T-helper 1 cell (primary cell): ENCODE results near the gene C5.
"Not testable (repeated sequence)": the region's sequence is repeated elsewhere in the genome, so short reads cannot be mapped to it uniquely, and the experiment has no call there.

Experiments
- DNase-seq, 5 donors: peaks; one replicate each; pipeline ENCODE4 v3.0.0-alpha.2; 2012 to 2020

The C5 gene

DNA sequence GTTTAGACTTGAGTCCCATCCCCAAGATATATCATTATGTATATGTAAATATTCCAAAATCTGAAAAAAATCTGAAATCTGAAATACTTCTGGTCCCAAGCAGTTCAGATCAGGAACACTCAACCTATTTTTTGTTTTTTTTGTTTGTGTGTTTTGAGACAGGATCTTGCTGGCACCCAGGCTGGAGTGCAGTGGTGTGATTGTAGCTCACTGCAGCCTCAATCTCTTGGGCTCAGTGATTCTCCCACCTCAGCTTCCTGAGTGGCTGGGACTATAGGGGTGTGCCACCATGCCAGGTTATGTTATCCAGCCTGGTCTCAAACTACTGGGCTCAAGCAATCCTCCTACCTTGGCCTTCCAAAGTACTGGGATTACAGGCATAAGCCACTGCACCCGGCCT, 72.8 kb downstream of the C5 start:
- DNase-seq: no peak

DNA sequence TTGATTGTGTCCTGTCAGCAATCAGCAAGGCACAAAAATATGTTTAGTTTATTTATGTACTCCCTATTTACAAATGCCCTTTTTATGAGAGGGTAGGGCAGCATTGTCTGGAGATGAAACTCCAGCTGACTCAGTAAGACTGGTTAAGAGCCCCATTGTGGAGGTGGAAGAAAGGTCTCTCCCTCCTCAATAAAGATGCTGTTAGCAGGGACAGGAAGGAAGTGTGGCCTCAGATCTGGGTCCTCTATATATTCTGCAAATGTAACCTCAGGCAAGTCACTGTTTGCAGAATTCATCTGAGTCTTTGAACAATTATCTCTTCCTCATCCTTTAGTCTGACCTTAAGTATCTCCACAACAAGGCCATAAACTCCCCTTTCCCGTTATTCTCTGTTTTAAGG, 75.2 kb downstream of the C5 start:
- no peak for DNase-seq

- DNase-seq: no peak
Observed at GRCh38 chr9:120974181-120974580, 75.9 kb downstream of the C5 start.

GRCh38 chr9:120971938-120972337, 78.1 kb downstream of the C5 start:
- DNase-seq: no peak

DNA sequence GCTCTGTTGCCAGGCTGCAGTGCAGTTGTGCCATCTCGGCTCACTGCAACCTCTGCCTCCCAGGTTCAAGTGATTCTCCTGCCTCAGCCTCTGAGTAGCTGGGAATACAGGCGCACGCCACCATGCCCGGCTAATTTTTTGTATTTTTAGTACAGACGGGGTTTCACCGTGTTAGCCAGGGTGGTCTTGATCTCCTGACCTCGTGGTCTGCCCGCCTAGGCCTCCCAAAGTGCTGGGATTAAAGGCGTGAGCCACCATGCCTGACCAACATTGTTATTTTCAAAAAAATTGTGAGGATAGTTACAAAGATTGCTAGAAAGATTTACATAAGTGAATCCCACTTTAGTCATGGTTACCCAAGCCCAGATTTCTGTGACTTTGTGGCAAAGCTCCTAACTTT, 78.6 kb downstream of the C5 start:
- DNase-seq: not testable (repeated sequence)

- no peak for DNase-seq
Observed at GRCh38 chr9:120970244-120970643, 79.8 kb downstream of the C5 start.

- DNase-seq: no peak
Observed at GRCh38 chr9:120966013-120966369, 84.1 kb downstream of the C5 start.

DNA sequence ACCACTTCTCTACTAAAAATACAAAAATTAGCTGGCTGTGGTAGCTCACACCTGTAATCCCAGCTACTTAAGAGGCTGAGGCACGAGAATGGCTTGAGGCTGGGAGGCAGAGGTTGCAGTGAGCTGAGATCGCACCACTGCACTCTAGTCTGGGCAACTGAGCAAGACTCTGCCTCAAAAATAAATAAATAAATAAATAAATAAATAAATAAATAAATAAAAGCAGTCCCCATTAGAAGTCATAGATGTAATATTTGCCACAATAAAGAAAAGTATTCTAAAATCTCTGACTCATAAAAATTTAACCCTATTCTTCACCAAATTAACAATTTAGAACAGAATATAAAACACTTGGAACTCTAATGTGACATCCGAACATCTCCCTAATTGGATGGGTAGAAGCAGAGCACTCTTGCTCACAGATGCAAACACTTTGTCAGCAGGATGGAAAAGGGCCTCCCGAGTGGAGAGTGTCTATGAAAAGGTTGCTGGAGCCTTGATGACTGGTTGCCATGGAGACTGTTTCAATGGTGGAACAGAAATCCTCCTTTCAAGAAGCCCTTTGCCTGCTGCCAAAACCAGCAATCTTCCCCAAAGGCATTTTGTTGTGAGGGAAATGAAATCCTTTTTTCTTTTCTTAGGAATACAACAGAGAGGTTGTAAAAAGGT, 84.6 kb downstream of the C5 start:
- DNase-seq: no peak

GRCh38 chr9:120961936-120962335, 88.1 kb downstream of the C5 start:
- DNase-seq: no peak

DNA sequence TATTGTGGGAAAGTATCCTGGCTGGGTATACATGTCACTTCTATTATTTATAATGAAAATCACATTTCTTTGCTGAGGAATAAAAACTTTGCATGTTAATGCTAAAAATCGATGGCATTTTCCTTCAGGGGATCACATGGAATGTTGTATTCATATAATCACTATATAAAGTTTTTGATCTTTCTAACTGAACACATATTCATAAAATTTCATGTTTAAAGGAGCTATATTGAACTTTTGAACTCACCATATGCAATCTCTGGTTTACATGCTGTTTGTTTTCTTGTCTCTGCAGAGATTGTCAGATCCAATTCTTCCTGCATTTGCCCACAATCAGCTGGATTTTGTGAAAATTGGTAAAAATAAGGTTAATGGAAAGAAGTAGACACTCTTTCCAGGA, 90.1 kb downstream of the C5 start:
- DNase-seq: no peak

DNA sequence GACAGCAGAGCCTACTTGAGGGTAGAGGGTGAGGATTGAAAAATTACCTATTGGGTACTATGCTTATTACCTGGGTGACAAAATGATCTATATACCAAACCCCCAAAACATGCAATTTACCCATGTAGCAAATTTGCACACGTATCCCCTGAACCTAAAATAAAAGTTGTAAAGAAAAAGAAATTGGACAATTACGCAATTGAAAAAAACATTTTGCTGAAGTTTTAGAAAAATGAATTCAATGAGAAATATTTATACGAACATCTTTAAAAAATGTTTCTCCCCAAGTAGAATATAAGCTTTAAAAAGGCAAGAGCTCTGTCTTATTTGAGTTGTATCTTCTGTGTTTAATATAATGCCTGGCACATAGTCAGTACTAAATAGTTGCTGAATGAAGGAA, 93.2 kb downstream of the C5 start:
- DNase-seq: no peak

DNA sequence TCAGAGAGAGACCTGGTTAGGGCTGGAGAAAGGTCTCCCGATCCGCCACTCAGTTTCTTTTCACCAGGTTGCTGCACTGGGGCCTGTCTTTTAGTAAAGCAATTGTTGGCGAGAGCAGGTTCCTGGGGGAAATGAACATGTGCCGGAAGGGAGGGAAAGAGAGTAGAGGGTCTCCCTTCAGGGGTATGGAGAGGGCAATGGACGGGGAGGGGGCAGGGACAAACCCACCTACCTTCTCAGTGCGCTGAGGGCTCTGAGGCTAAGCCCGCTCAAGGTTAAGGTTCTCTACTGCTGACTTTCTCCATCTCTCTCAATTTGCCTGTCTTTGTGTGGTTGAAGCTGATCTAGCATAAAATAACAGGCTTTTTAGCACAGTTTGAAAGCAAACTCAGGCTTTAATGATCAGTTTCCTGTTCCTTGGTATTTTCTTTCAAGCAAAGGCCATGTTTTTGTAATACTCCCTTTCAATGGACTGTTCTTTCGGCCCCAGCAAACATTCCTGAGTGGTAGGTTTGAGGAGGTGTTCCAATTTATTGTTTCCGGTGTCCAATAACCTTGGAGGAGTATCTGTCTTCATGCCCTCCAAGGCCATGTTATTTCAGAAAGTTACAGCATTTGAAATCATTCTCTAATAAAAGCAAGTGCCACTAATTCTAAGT, 98.0 kb downstream of the C5 start:
- DNase-seq: no peak

DNA sequence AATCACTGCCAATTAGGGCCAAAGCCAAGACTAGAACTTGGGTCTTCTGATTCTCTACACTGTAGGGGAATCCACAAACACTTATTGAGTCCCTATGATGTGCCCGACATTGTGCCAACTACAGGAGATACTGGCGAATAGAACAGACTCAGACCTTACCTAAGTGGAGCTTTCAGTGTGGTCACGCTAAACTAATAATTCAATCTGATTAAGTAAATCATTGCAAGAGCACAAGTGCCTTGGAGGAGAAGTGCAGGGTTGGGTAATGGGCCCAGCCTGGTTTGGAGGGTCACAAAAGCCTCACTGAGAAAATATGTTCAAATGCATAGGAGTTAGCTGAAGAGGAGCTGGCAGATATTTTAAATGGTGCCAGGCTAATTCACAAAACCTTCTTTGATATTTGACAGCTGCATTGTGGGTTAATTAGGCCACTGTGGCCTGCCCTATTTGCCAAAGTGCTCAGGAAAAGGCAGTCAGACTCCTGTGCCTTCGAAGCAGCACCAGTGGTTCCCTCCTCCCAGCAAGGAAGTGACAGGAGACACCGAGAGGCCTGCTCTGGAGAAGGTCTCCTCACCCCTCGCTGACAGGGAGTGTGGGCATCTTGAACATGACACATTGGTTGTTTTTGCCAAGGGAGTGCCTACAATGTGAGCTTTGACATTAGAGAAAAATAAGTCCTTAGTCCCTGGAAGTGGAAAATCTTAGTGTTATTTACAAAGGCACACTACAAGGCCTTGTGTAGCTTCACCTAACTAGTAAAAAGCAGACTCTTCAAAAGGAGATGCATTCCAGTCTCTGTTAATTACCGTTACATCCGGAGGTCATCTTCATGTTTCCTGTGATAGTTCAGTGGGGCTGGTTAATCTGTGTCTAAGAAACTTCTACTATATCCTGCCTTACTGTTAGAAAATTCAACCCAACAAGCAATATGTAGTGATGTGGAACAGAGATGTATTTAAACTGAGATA, 99.4 kb downstream of the C5 start:
- DNase-seq: no peak

GRCh38 chr9:120949290-120949689, 100.8 kb downstream of the C5 start:
- DNase-seq: no peak

GRCh38 chr9:120948824-120949223, 101.3 kb downstream of the C5 start:
- DNase-seq: no peak

DNA sequence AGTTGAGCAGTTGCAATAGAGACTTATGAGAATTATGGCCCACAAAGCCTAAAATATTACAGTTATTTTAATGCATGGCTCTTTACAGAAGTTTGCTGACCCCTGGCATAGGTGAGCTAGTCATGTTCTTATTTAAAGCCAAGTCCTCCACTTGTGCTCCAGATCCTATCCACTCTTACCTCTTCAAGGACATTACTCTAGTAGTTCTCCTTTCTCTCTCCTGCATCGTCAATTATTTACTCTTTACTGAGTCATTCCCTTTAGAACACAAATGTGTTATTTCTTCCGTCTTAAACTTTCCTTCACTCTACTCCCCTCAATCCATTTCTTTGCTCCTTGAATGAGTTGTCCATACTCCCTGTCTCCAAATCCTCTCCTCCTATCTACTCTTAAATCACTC, 102.9 kb downstream of the C5 start:
- no peak for DNase-seq

DNA sequence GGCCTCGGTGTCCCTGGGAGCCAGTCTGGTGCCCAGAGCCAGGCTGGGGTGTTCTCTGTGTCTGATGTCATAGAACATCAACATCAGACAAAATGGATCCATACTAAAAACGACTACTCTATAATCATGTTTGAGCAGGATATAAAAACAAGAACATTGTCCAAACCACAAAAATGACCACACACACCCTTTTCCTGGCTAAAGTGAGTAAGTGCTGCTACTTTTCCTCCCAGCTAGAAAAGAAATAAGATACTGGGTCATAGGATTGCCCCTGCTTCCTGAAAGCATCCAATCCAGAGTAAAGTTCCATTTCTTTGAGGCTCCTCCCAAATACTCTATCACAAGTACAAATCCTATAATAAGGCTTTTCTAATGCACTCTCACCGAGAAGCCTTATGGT, 103.8 kb downstream of the C5 start:
- no peak for DNase-seq

DNA sequence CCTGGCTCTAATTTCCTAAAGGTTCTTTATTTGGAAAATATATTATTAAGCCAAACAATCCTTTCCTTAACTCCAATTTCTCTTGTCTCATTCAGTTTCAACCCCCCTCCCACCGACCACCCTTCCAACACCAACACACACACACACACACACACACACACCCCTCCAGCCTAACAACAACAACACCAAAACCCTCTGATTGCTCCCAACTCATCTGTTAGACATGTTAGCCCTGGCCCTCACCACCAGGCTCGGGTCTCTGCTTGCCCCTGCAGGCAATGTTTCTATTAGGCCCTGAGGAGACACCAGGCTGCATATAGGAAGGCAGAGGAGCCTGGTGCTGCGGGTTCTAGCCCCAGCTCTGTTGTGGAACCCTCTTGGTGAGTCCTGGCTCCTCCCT, 105.1 kb downstream of the C5 start:
- no peak for DNase-seq

DNA sequence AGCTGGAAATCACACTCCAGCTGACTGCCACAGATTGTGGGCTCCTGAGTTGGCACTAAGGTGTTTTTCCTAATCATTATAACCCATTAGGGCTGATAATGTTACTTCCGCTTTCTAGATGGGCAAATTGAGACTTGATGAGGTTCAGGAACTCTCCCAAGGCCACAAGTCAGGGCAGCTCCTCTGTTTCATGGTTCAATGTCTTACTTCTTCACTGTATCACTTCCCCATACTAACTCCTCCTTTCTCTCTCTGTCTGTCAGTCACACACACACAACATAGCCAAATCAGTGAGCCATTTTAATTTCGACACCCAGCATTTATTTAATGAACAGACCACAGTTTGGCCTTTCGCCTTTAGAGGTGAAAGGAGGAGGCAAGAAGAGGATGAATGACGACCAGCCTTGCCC, 105.6 kb downstream of the C5 start:
- no peak for DNase-seq

GRCh38 chr9:120942186-120943001, 107.7 kb downstream of the C5 start:
- no peak for DNase-seq

DNA sequence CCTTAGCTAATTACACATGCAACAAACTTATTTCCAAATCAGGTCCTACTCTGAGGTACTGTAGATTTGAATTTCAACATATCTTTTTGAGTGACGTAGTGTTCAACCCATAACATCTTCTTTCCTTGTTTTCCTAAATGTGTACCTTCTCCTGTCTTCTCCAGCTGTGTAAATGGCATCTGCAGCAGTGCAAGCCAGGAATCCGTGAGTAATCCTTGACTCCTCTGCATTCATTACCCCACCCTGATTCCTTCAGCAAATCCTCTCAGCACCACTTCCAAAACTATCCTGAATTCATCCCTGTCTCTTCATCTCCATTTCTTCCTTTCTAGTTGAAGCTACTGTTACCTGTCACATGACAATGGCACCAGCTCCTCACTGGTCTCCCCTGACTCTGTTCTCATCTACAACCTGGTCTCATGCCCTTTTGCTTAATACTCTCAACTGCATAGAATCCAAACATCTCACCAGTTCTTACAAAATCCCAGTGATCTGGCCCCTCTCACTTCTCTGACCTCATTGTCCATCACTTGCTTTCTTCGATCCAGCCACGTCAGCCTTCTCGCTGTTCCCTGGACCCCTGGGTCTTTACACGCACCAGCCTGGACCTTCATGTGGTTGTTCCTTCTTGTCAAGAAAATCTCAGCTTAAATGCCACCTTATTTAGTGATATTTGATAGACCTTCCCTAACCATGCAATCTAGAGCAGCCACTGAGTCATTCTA, 108.9 kb downstream of the C5 start:
- DNase-seq: no peak

GRCh38 chr9:120940573-120940972, 109.5 kb downstream of the C5 start:
- no peak for DNase-seq
